GM23248 (cell line): ENCODE results near the gene P2RY8.

Experiments used
- EZH2 ChIP-seq: fragments of 200-600 bp; sonication (generic); IDR thresholded peaks from 2 replicates; pipeline ENCODE4 v1.6.1; 2018; ENCODE audit warnings: antibody characterized with exemption, mild to moderate bottlenecking; ENCODE audit not compliant: insufficient read depth, poor library complexity, severe bottlenecking
- EZH2phosphoT487 ChIP-seq: fragments of 200-600 bp; sonication (generic); IDR thresholded peaks from 2 replicates; pipeline ENCODE4 v1.6.1; 2018; ENCODE audit warnings: antibody characterized with exemption, moderate library complexity, mild to moderate bottlenecking, low read depth; ENCODE audit not compliant: insufficient read depth

- TF ChIP-seq EZH2phosphoT487 (no peak), EZH2 (no peak)
Observed at GRCh38 chrX:1521459-1521956, 15.5 kb downstream of the P2RY8 start.
